PC-3 (cell line): Measurements from ENCODE around the gene UGT1A7. TPM values are rescaled to one million over a fixed set of nuclear protein-coding genes. Genes with fewer than 3 reads are reported as not detected.

Source experiments
- ATAC-seq: fragments of 200-7000 bp; cut with Tn5 transposase; 2 replicates; pipeline ENCODE4 v1.9.1; 2020; ENCODE audit warnings: mild to moderate bottlenecking, moderate library complexity
- BruUV-seq: library from RNA; stranded (reverse); fragments of 400-500 nt; replicated peaks from 2 replicates; lab custom pipeline; 2021; lab: Mats Ljungman, UMichigan
- CTCF ChIA-PET: fragments of 300-600 bp; sonication (Branson Sonifier 250); formaldehyde crosslinking; loops from one replicate; lab custom pipeline; 2022; ENCODE audit warnings: antibody characterized with exemption; lab: Charles Lee
- POLR2A ChIA-PET: fragments of 300-600 bp; sonication (Branson Sonifier 250); formaldehyde crosslinking; loops from one replicate; lab custom pipeline; 2022; ENCODE audit warnings: antibody characterized with exemption; ENCODE audit not compliant: unreplicated experiment; lab: Charles Lee
- DNase-seq: peaks from one replicate; pipeline ENCODE4 v3.0.0-alpha.2; 2015
- H2AFZ ChIP-seq: fragments of 300-600 bp; sonication (generic); 2 replicates; pipeline ENCODE4 v1.6.0; 2016; ENCODE audit warnings: antibody characterized with exemption, low read length
- H3F3A ChIP-seq: fragments of 300-600 bp; sonication (generic); one replicate; pipeline ENCODE4 v1.6.0; 2017; ENCODE audit warnings: antibody characterized with exemption, low read length, control low read depth, mild to moderate bottlenecking; ENCODE audit not compliant: unreplicated experiment
- H3K27ac ChIP-seq: fragments of 300-600 bp; sonication (generic); 2 replicates; pipeline ENCODE4 v1.5.1; 2016; ENCODE audit warnings: mild to moderate bottlenecking, low read length
- H3K27me3 ChIP-seq: fragments of 300-600 bp; sonication (generic); 2 replicates; pipeline ENCODE4 v1.6.1; 2016; ENCODE audit warnings: low read length, mixed read lengths
- H3K36me3 ChIP-seq: fragments of 300-600 bp; sonication (generic); 2 replicates; pipeline ENCODE4 v1.6.1; 2016; ENCODE audit warnings: low read depth, mixed run types, low read length, mixed read lengths
- H3K4me1 ChIP-seq: fragments of 300-600 bp; sonication (generic); 2 replicates; pipeline ENCODE4 v1.5.1; 2016; ENCODE audit warnings: low read length; ENCODE audit not compliant: insufficient read depth
- H3K4me2 ChIP-seq: fragments of 300-600 bp; sonication (generic); 2 replicates; pipeline ENCODE4 v1.6.0; 2016; ENCODE audit warnings: low read length
- H3K4me3 ChIP-seq: fragments of 300-600 bp; sonication (generic); 2 replicates; pipeline ENCODE4 v1.5.1; 2016; ENCODE audit warnings: mild to moderate bottlenecking, low read length, mixed read lengths
- H3K79me2 ChIP-seq: fragments of 300-600 bp; sonication (generic); 2 replicates; pipeline ENCODE4 v1.6.1; 2017; ENCODE audit warnings: low read length, mixed read lengths
- H3K9ac ChIP-seq: fragments of 300-600 bp; sonication (generic); 2 replicates; pipeline ENCODE4 v1.6.0; 2016; ENCODE audit warnings: mild to moderate bottlenecking, low read length
- H3K9me2 ChIP-seq: fragments of 300-600 bp; sonication (generic); replicated peaks from 2 replicates; pipeline ENCODE4 v1.6.1; 2016; ENCODE audit warnings: mixed run types, low read length, mixed read lengths
- H3K9me3 ChIP-seq: fragments of 300-600 bp; sonication (generic); 2 replicates; pipeline ENCODE4 v1.6.1; 2016; ENCODE audit warnings: low read length, mixed read lengths
- H4K20me1 ChIP-seq: fragments of 300-600 bp; sonication (generic); 2 replicates; pipeline ENCODE4 v1.6.1; 2016; ENCODE audit warnings: low read length, mixed read lengths
- EZH2 ChIP-seq: fragments of 300-600 bp; sonication (generic); IDR thresholded peaks from one replicate; pipeline ENCODE4 v1.6.1; 2017; ENCODE audit warnings: antibody characterized with exemption, mild to moderate bottlenecking, low read length; ENCODE audit not compliant: unreplicated experiment
- EZH2phosphoT487 ChIP-seq: fragments of 300-600 bp; sonication (generic); IDR thresholded peaks from 2 replicates; pipeline ENCODE4 v1.6.1; 2018; ENCODE audit warnings: mild to moderate bottlenecking, antibody characterized with exemption, low read length, borderline replicate concordance
- intact Hi-C: fragments of 100-400 bp; cut with micrococcal nuclease; formaldehyde crosslinking; loops from 2 replicates; pipeline ENCODE4 v1.9.0; 2023
- total RNA-seq: library from RNA; depleted of rRNA; stranded (reverse); fragments of >200 nt; gene quantifications from 2 replicates; pipeline ENCODE4 v1.2.3, GENCODE V29; 2014
- TF ChIP-seq, protein P1 (sequence below): fragments of 300-600 bp; sonication (generic); conservative IDR thresholded peaks from 2 replicates; pipeline ENCODE4 v1.5.1; 2017; ENCODE audit warnings: antibody characterized with exemption, low read depth, mild to moderate bottlenecking, low read length

UGT1A7 gene
- total RNA-seq, 1 experiment from 2014 or later: not detected

GRCh38 chr2:233711312-233712008 is 29.8 kb downstream of the UGT1A7 start:
- intact Hi-C loops: loop anchor here (1.0 to 5.0 kb wide), 3 partner anchors 121 to 262 kb away; no protein-coding TSS in a partner anchor
- H3K27ac ChIP-seq: no peak overlapping the region
- H3K4me3 ChIP-seq: no peak overlapping the region
- TF ChIP-seq EZH2: no peak
- TF ChIP-seq, protein P1, sequence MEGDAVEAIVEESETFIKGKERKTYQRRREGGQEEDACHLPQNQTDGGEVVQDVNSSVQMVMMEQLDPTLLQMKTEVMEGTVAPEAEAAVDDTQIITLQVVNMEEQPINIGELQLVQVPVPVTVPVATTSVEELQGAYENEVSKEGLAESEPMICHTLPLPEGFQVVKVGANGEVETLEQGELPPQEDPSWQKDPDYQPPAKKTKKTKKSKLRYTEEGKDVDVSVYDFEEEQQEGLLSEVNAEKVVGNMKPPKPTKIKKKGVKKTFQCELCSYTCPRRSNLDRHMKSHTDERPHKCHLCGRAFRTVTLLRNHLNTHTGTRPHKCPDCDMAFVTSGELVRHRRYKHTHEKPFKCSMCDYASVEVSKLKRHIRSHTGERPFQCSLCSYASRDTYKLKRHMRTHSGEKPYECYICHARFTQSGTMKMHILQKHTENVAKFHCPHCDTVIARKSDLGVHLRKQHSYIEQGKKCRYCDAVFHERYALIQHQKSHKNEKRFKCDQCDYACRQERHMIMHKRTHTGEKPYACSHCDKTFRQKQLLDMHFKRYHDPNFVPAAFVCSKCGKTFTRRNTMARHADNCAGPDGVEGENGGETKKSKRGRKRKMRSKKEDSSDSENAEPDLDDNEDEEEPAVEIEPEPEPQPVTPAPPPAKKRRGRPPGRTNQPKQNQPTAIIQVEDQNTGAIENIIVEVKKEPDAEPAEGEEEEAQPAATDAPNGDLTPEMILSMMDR: peak; percentile 92
- no peak overlapping the region for H3K9ac ChIP-seq
- peak overlapping the region; percentile 39; the same call in 1 of the 2 replicates for H2AFZ ChIP-seq
- H3K9me3 ChIP-seq: no peaks in the 10 kb centered on the region
- peak; percentile 86 for DNase-seq
- H3K4me1 ChIP-seq: peaks cover 38% of the 10 kb centered on the region
- ChIA-PET POLR2A (no interaction called here), CTCF (interaction anchor here (0.7 kb wide), 1 partner anchor 254 kb away, joined by 3 read pairs; no protein-coding TSS in a partner anchor)
- H3K9me2 ChIP-seq: no peaks in the 10 kb centered on the region; the same call in 1 of the 2 replicates
- no TSS peak for BruUV-seq
- H3K79me2 ChIP-seq: no peaks in the 10 kb centered on the region
- H3K36me3 ChIP-seq: no peaks in the 10 kb centered on the region
- ATAC-seq: peak; percentile 69
- H3F3A ChIP-seq: peaks cover 6% of the 10 kb centered on the region
- H4K20me1 ChIP-seq: no peaks in the 10 kb centered on the region
- no peak overlapping the region for H3K4me2 ChIP-seq
- H3K27me3 ChIP-seq: no peaks in the 10 kb centered on the region

DNA sequence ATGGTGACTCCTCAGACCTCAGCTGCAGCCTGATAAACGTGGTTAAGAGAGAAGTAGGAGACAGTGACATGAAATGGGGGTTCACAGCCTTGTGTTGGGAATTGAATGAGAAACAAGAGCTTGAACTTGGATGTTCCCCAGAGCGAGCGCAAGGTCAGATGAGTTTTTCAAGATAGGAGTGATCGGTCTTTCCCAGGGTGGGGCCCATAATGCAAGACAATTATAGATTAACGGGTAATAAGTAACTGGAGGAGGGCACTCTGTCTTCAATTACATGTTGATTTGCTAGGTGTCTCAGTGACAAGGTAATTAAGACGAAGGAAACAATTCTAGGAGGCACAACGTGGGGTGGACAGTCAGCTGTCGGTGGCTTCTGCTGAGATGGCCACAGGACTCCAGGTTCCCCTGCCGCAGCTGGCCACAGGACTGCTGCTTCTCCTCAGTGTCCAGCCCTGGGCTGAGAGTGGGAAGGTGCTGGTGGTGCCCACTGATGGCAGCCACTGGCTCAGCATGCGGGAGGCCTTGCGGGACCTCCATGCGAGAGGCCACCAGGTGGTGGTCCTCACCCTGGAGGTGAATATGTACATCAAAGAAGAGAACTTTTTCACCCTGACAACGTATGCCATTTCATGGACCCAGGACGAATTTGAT is 31.0 kb downstream of the UGT1A7 start, which contains the start of gene UGT1A5:
Gene UGT1A5 (plus strand): TSS at position 297 of the 651 bp plus-strand sequence. CDS start 85 bp downstream, at position 382.
- TF ChIP-seq EZH2phosphoT487 (no peak), EZH2 (no peak)
- TF ChIP-seq, protein P1: no peak
- POLR2A ChIA-PET: no interaction called here
- no peak within 1 kb of the TSS for H3K4me2 ChIP-seq
- no peak within 1 kb of the TSS for H3K27ac ChIP-seq
- H3K9ac ChIP-seq: no peak within 1 kb of the TSS
- H3K4me3 ChIP-seq: no peak within 1 kb of the TSS
- no peaks in the 10 kb centered on the region for H3K36me3 ChIP-seq
- no peaks in the 10 kb centered on the region for H3K9me3 ChIP-seq
- peaks cover 25% of the 10 kb centered on the region for H3K4me1 ChIP-seq
- no peaks in the 10 kb centered on the region for H4K20me1 ChIP-seq
- intact Hi-C loops: loop anchor here (5.0 kb wide), 1 partner anchor 120 kb away; no protein-coding TSS in a partner anchor
- no peak for DNase-seq
- H2AFZ ChIP-seq: no peak within 1 kb of the TSS
- CTCF ChIA-PET: interaction anchor here (0.5 kb wide), 1 partner anchor 148 kb away, joined by 4 read pairs; no protein-coding TSS in a partner anchor
- no TSS peak for BruUV-seq
- ATAC-seq: no peak
- H3K9me2 ChIP-seq: no peaks in the 10 kb centered on the region; the same call in 1 of the 2 replicates
- no peaks in the 10 kb centered on the region for H3F3A ChIP-seq
- no peaks in the 10 kb centered on the region for H3K27me3 ChIP-seq
- no peaks in the 10 kb centered on the region for H3K79me2 ChIP-seq
